CD4-positive, alpha-beta T cell treated with Interleukin-1 beta for 1 hour (primary cell): Measurements from ENCODE around the gene METRNL.

Experiments
- DNase-seq, 2 donors: peaks; one replicate each; pipeline ENCODE4 v3.0.0-alpha.2; 2020 to 2022

METRNL gene

GRCh38 chr17:83067718-83068261, 11.6 kb upstream of the METRNL start:
- DNase-seq, result no peak

- DNase-seq, result no peak
These were observed 10.5 kb upstream of the METRNL start for GRCh38 chr17:83068641-83069570.

DNA sequence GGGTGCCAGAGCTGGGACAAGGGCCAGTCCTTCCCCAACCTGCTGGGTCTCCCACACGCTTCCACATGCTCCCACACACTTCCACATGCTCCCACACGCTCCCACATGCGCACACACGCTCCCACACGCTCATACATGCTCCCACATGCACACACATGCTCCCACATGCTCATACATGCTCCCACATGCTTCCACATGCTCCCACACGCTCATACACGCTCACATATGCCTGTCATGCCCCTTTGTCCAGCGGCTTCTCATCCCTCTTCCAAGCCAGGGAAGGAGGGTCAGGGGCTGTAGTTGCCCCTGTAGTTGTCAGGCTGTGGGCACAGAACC, 9.9 kb upstream of the METRNL start:
- no peak for DNase-seq

DNA sequence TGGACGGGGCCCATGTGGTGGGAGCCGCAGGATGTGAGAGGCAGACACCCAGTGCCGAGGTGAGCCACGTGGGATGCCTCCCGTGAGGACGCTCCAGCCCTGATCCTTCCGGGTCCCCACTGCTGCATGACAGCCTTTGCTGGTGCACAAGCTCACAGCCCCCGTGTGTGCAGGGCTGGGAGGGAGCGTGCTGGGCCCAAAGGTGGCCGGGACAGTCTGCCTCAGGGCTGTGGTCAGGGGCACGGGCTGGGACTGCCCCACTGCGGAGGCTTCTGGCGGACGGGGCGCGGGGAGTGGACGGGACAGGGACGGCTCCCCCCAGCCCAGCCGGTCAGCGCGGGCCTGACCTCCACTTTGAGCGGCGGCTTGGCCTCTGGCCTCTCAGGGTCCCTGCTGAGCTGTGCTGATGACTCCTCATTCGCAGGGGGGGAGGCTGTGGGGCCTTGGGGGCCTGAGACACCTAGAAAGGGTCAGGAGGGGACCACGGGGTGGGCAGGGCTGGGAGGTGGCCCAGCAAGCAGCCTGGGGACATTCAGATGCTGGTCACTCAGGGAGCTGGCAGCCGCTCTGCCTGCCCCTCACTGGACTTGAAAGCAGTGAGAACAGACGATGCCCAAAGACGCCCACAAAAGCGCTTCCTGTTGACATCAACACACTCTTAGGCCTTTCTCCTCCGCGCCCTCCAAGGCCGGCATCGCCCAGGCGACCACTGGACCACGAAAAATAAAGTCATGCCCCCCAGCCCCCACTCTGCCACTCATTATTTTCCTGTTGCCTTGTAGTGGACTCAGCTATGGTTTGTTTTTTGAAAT, 9.3 kb upstream of the METRNL start:
- DNase-seq, result no peak

DNA sequence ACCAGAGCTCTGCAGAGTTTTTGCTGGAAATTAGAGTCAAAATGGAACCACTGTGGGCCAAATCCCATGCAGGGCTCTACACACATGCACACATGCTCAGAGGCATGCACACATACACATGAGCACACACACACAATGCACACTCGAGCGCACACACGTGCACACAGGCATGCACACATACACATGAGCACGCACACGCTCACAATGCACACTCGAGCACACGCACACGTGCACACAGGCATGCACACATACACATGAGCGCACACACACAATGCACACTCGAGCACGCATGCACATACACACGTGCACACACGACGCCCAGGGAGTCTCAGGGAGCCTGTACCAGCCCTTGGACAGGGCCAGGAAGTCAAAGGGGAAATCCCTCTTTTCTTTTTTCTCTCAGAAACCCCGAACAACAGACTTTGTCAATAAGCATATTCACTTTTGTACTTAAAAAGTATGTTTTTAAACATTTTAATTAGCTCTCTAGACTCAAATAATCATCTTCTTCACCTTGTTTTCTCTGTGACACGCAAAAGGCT, 8.5 kb upstream of the METRNL start:
- no peak for DNase-seq

- no peak for DNase-seq
These were observed 8.0 kb upstream of the METRNL start for GRCh38 chr17:83071365-83071764.

- no peak for DNase-seq
These were observed 7.3 kb upstream of the METRNL start for GRCh38 chr17:83071966-83072562.

DNA sequence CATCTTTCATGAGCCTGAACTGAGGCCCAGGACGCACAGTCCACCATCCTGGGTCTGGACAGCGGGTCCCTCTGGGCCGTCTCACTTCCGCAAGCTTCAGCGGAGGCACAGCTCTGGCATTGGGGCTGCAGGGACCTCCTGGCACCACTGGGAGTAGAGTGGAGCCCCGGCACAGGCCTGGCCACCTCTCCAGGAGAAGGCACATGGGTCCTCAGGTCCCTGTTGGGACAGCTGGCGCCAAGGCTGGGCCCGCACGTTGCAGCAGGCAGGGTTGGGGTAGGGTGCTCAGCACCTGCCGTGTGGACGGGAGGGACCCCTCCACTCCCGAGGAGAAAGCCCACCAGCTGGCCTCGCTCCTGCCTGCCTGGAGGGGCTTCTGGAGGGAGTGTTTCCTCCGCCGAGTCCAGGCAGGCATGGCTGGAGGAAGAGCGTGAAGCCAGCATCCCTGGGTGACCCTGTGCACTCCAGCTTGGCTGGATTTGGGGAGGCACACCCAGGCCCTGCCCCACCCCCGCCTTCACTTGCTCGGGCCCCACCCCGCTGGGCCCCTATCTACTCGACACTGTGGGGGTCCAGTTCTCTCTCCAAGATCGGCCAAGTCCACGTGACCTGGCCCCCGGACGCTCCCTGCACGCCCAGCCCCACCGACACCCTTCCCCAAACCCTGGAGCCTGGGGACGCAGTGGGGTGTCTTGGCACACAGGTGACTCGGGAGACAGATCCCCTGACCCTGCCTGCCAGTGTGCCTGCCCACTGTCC, 6.6 kb upstream of the METRNL start:
- DNase-seq, result no peak

GRCh38 chr17:83073389-83074063, 5.9 kb upstream of the METRNL start:
- peak in 1 of 2 donors; percentile 51 for DNase-seq

DNA sequence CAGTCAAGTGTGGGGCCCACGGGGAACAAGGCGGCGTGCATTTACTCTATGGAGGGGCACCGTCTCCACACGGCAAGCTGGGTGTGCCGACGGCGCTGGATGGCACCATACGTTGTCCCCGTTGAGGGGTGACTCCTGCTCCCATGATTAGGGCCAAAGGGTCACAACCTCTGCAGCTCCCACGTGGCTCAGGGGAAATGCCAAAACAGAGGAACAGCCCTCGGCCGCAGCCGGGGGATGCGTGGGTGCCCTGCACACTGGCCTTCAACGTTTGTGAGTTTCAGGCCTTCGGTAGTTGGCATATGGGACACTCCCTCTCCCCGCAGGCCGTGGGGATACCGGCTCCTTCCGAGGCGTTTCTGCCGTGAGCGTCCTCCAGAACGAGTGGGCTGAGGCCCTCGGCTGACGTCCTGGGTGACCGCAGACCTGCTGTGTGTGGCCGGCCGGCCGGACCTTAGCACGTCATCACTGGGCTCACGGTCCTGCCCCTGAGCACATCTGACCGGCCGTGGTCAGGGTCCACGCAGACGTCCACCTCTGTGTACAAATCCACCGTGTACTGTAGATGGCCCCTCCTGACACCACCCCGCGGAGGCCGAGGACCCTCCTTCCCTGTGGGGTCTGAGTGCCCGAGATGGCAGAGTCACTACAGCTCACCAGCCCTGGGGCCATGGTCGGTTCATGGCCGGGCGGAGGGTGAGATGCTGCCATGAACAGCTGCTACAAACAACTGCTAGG, 4.8 kb upstream of the METRNL start:
- no peak for DNase-seq

GRCh38 chr17:83075270-83075880, 4.0 kb upstream of the METRNL start:
- no peak for DNase-seq

DNA sequence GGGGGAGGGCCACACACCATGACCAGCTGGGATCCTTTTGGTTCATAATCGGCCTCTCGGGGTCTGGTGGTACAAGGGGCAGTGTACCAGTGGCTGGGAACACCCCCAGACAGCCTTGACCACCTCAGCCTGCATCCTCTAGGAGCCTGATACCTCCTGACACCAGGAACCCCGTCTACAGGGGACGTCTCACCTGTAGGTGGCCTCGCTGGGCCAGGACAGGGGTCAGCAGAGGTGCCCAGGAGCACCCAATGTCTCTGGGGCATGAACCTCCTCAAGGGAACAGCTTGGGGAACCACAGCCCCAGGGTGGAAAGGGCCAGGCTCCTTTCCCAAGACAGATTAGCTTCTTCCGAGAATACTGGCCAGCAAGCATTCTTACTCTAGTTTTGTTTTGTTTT, 2.5 kb upstream of the METRNL start:
- no peak for DNase-seq

DNA sequence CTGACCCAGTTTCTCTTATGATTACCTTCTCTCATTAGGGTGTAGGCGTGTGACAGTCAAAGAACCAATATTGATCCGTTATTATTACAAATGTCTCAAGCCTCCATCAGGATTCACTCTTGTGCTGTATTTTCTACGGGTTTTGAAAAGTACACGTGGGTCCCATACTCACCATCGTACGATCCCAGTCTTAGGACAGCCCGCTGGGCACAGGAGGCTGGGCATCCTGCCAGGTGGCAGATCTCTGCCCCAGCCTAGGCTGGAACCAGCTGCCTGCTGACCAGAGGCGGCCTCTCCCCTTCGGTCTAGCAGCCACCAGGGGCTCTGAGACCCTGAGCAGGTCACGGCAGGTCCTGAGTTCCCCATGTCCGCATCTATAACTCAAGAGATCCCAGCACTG, 2.0 kb upstream of the METRNL start:
- no peak for DNase-seq

DNA sequence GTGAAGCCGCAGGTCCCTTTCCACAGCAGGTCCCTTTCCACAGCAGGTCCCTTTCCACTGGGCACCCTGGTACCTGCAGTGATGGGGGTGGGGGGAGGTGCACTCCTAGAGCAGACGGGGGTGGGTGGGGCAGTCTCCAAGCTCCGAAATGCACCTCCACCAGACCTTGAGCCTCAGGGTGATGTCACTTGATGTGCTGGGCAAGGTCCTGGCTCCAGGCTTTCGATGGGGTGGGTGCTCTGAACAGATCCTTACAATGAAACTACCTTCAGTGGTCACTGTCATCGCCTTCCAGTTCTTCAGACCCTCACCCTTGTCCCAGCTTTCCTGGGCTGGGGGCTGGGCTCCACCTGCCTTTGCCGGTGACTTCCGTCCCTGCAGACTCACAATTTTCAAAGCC, 1.5 kb upstream of the METRNL start:
- no peak for DNase-seq

GRCh38 chr17:83078378-83079351, 744 bp upstream of the METRNL start:
- DNase-seq, result no peak

DNA sequence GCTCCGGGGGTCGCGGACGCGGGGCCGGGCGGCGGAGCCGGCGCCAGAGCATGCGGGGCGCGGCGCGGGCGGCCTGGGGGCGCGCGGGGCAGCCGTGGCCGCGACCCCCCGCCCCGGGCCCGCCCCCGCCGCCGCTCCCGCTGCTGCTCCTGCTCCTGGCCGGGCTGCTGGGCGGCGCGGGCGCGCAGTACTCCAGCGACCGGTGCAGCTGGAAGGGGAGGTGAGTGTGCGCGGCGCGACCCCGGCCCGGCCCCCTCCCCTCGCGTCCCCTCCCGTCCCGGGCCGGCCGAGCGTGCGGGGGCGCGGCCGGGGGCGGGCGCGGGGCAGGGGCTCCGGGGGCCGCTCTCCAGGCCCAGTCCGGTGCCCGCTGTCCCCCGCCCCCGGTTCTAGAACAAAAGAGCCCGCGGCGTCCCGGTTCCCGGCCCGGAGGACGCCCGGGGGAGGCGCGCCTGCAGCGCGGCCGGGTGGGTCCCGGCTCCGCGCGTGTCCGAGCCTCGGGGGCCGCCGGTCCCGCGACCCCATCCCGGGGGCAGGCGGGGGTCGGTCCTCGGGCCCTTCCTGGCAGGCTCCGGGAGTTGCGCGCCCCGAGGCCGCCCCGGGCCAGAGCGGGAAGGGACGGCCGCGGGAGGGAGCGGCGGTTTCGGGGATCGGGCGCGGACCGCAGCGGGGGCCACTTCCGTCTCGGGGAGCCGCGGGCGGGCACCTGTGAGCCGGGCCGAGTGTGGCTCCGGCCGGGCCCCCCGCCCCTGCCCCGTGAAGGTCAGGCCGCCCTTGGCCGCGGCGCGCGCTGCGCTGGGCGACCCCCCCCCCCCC, 563 bp downstream of the METRNL start:
- no peak for DNase-seq

DNA sequence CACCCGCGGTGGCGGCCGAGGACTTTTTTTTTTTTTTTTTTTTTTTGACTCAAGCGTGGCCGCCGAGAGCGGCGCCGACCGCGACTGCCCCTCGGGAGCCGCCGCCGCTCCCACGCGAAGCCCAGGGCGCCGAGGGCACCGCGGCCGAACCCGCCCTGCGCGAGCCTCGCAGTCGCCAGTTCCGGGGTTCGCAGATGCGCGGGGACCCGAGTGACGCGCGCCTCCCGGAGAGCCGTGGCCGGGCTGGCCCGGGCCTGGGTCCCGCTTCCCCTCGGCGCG, 1.1 kb downstream of the METRNL start:
- DNase-seq, result no peak

GRCh38 chr17:83080858-83081683, 1.7 kb downstream of the METRNL start:
- peak; percentile 45 to 64 for DNase-seq
